CD4-positive, alpha-beta T cell (primary cell): ENCODE data around the gene SSBP3. TPM values are rescaled to one million over a fixed set of nuclear protein-coding genes. Genes with fewer than 3 reads are reported as not detected.

ENCODE experiments used
- ATAC-seq: fragments of 200-7000 bp; cut with Tn5 transposase; one replicate; pipeline ENCODE4 v1.10.0; 2022; ENCODE audit warnings: mild to moderate bottlenecking; ENCODE audit not compliant: poor library complexity
- CTCF ChIA-PET: fragments of 350-600 bp; sonication (Branson Sonifier 250); formaldehyde crosslinking; loops from one replicate; lab custom pipeline; 2021; ENCODE audit warnings: antibody characterized with exemption, inconsistent platforms; lab: Charles Lee
- POLR2A ChIA-PET: fragments of 350-600 bp; sonication (Branson Sonifier 250); formaldehyde crosslinking; loops from one replicate; lab custom pipeline; 2021; ENCODE audit warnings: antibody characterized with exemption, inconsistent platforms; lab: Charles Lee
- DNase-seq, 14 experiments: peaks; one replicate each; pipeline ENCODE4 v3.0.0-alpha.2; 2013 to 2020; ENCODE audit warnings: mixed read lengths in 2 of 14
- H3K27ac ChIP-seq, 2 donors: one replicate each; pipeline versions ENCODE4 v1.5.1 to v1.7.0; 2013; ENCODE audit warnings: low read length in 2 of 2, low read depth in 1 of 2, mild to moderate bottlenecking in 1 of 2
- H3K27me3 ChIP-seq, 2 experiments: 1 replicate in 1 of 2; 2 replicates in 1 of 2; pipeline versions ENCODE4 v1.6.1 to v1.7.0; 2013; ENCODE audit warnings: low read length in 2 of 2, control low read depth in 1 of 2, mild to moderate bottlenecking in 1 of 2, moderate library complexity in 1 of 2; ENCODE audit not compliant: insufficient read depth in 2 of 2, control insufficient read depth in 1 of 2
- H3K36me3 ChIP-seq: one replicate; pipeline ENCODE4 v1.6.1; 2013; ENCODE audit warnings: low read length, control low read depth; ENCODE audit not compliant: insufficient read depth
- H3K4me1 ChIP-seq: one replicate; pipeline ENCODE4 v1.6.1; 2013; ENCODE audit warnings: low read length, control low read depth; ENCODE audit not compliant: insufficient read depth
- H3K4me3 ChIP-seq: one replicate; pipeline ENCODE4 v1.5.1; 2013; ENCODE audit warnings: mild to moderate bottlenecking, low read length, moderate library complexity
- H3K9me3 ChIP-seq, 2 experiments: 1 replicate in 1 of 2; 2 replicates in 1 of 2; pipeline versions ENCODE4 v1.6.1 to v1.7.0; 2013; ENCODE audit warnings: low read length in 2 of 2, mild to moderate bottlenecking in 2 of 2, control low read depth in 1 of 2, moderate library complexity in 1 of 2; ENCODE audit not compliant: control insufficient read depth in 1 of 2, insufficient read depth in 1 of 2
- H3K27ac Mint-ChIP-seq: one replicate; pipeline ENCODE4 v1.8.0; 2020; ENCODE audit warnings: mixed read lengths
- H3K27me3 Mint-ChIP-seq: one replicate; pipeline ENCODE4 v1.8.0; 2021; ENCODE audit warnings: mixed read lengths
- H3K36me3 Mint-ChIP-seq: one replicate; pipeline ENCODE4 v1.8.0; 2021; ENCODE audit warnings: low read depth, mixed read lengths
- H3K4me1 Mint-ChIP-seq: one replicate; pipeline ENCODE4 v1.8.0; 2021; ENCODE audit warnings: low read depth, mixed read lengths
- H3K4me3 Mint-ChIP-seq: one replicate; pipeline ENCODE4 v1.8.0; 2020; ENCODE audit warnings: mild to moderate bottlenecking, mixed read lengths
- H3K9me3 Mint-ChIP-seq: one replicate; pipeline ENCODE4 v1.8.0; 2020; ENCODE audit warnings: mixed read lengths
- intact Hi-C, 2 experiments: fragments of 100-400 bp; cut with DNase I in 1 of 2; cut with micrococcal nuclease in 1 of 2; formaldehyde crosslinking; loops; one replicate each; pipeline versions ENCODE4 v1.15.1 to v1.9.0; 2023 to 2025; cut with DNase I, micrococcal nuclease
- total RNA-seq, 174 experiments: library from RNA in 2 of 174; stranded (reverse) in 2 of 174; gene quantifications; one replicate each; pipeline ENCODE4 v1.2.3 and lab custom pipeline; 2021 to 2026
- TF ChIP-seq, protein P1 (sequence below): fragments of 200-600 bp; IDR thresholded peaks from one replicate; pipeline ENCODE4 v1.8.0; 2022; ENCODE audit warnings: antibody characterized with exemption, mild to moderate bottlenecking

The SSBP3 gene
- total RNA-seq, 2 experiments from 2014 or later, result 50.6 to 52.4 TPM

DNA sequence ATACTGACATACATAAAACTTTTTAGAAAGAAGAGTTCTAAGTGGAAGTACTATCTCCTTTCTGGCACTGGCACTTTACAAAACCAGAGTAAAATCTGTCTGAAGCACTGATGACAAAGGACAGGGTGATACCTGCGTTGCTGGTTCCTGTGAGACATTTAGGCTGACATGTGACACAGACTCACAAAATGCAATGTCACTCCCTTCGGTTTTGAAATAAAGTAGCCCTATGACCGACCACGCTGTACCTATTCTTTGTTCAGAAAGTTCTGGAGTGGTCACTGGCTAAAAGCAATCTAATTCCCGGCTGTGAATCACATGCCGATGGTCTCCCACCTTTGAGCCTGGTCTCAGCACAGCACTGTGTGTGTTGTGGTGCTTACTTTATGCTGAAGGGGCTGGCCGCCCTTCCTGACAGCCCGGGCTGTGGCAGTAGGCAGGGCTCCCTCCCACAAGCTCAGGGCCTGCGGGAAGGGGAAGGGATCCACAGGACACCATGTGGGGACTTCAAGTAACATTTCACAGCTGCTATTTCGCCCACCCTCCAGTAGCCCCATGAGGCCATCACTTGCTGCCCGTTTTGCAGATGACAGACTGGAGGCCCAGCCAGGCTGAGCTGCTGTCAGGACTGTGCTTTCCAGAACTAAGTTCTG, 158.2 kb downstream of the SSBP3 start:
- CTCF ChIA-PET, result no interaction called here
- POLR2A ChIA-PET, result no interaction called here
- Mint-ChIP-seq H3K27me3 (no peaks in the 10 kb centered on the region), H3K36me3 (peaks cover 44% of the 10 kb centered on the region), H3K4me1 (no peaks in the 10 kb centered on the region), H3K4me3 (no peak overlapping the region), H3K9me3 (no peaks in the 10 kb centered on the region), H3K27ac (no peak overlapping the region)
- Histone ChIP-seq H3K4me3 (no peak overlapping the region), H3K9me3 (no peaks in the 10 kb centered on the region), H3K4me1 (no peaks in the 10 kb centered on the region), H3K36me3 (peaks cover 56% of the 10 kb centered on the region), H3K27me3 (no peaks in the 10 kb centered on the region), H3K27ac (no peak overlapping the region)
- TF ChIP-seq, protein P1, sequence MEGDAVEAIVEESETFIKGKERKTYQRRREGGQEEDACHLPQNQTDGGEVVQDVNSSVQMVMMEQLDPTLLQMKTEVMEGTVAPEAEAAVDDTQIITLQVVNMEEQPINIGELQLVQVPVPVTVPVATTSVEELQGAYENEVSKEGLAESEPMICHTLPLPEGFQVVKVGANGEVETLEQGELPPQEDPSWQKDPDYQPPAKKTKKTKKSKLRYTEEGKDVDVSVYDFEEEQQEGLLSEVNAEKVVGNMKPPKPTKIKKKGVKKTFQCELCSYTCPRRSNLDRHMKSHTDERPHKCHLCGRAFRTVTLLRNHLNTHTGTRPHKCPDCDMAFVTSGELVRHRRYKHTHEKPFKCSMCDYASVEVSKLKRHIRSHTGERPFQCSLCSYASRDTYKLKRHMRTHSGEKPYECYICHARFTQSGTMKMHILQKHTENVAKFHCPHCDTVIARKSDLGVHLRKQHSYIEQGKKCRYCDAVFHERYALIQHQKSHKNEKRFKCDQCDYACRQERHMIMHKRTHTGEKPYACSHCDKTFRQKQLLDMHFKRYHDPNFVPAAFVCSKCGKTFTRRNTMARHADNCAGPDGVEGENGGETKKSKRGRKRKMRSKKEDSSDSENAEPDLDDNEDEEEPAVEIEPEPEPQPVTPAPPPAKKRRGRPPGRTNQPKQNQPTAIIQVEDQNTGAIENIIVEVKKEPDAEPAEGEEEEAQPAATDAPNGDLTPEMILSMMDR, result no peak
- ATAC-seq, result no peak
- intact Hi-C loops, result no loop called here
- DNase-seq, result no peak

DNA sequence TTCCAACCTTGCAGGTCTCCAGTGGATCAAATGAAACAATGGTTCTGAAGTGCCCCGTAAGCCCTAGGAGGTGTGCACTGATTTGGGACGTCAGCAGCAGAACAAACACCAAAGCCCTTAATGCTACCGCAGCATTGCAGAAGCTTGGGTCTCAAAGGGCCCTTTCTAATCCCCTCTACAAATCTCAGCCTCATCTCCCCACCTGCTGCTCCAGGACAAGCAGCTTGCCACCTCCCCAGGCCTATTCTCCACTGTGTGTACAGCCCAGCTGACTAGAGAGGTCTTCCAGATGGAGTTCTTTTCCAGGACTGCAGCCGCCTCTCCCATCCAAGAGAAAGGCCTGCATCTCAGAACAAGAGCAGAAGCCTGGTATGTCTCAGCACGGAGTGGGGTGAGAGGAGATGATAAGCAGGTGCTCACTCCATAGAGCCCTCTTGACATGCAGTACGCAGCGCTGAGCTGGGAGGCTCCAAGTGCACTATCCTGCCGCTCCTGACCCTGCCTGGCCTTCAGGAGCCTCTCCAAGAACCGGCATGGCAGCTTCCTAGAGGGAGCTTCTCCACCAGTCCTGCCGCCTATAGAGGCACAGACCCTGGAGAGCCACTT, 160.0 kb downstream of the SSBP3 start:
- no peak for ATAC-seq
- H3K27me3 Mint-ChIP-seq, result no peaks in the 10 kb centered on the region
- POLR2A ChIA-PET, result no interaction called here
- TF ChIP-seq, protein P1, result no peak
- no peak for DNase-seq
- H3K36me3 Mint-ChIP-seq, result peaks cover 40% of the 10 kb centered on the region
- intact Hi-C loops, result no loop called here
- H3K4me1 Mint-ChIP-seq, result no peaks in the 10 kb centered on the region
- H3K27me3 ChIP-seq, result no peaks in the 10 kb centered on the region
- CTCF ChIA-PET, result no interaction called here
- no peak overlapping the region for H3K4me3 Mint-ChIP-seq
- peaks cover 59% of the 10 kb centered on the region for H3K36me3 ChIP-seq
- H3K4me3 ChIP-seq, result no peak overlapping the region
- no peaks in the 10 kb centered on the region for H3K9me3 Mint-ChIP-seq
- H3K27ac ChIP-seq, result no peak overlapping the region
- H3K27ac Mint-ChIP-seq, result no peak overlapping the region
- H3K9me3 ChIP-seq, result no peaks in the 10 kb centered on the region
- no peaks in the 10 kb centered on the region for H3K4me1 ChIP-seq

DNA sequence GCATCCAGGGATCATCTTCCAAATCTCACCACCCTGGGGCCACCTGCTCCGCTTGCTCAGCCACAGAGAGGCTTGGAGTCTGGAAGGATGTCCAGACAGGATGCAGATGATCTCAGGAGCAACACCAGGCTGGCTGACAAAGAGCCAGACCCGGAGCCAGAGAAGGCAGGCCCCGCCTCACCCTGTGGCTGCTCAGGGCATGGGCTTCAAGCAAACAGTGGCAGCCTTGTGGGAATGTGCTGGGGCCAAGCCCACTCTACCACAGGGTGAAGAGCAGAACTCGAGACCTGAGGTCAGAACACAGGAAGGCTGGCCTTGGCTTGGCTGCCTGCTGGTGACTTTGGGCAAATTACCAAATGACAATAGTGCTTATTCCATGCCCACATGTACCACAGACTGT, 160.7 kb downstream of the SSBP3 start:
- H3K4me1 Mint-ChIP-seq, result no peaks in the 10 kb centered on the region
- CTCF ChIA-PET, result no interaction called here
- no peaks in the 10 kb centered on the region for H3K27me3 ChIP-seq
- H3K4me3 Mint-ChIP-seq, result no peak overlapping the region
- POLR2A ChIA-PET, result no interaction called here
- no peak overlapping the region for H3K27ac ChIP-seq
- DNase-seq (no peak), ATAC-seq (no peak)
- H3K27me3 Mint-ChIP-seq, result no peaks in the 10 kb centered on the region
- H3K9me3 ChIP-seq, result no peaks in the 10 kb centered on the region
- H3K27ac Mint-ChIP-seq, result no peak overlapping the region
- peaks cover 57% of the 10 kb centered on the region for H3K36me3 ChIP-seq
- no peaks in the 10 kb centered on the region for H3K9me3 Mint-ChIP-seq
- no peaks in the 10 kb centered on the region for H3K4me1 ChIP-seq
- H3K36me3 Mint-ChIP-seq, result peaks cover 42% of the 10 kb centered on the region
- TF ChIP-seq, protein P1, result no peak
- intact Hi-C loops, result no loop called here
- no peak overlapping the region for H3K4me3 ChIP-seq
